Adipocyte (in vitro differentiated cells): ENCODE data around the gene PRKCH.

ENCODE experiments used
- DNase-seq: peaks from one replicate; pipeline ENCODE4 v3.0.0-alpha.2; 2015; ENCODE audit warnings: low read depth
- H3K27me3 ChIP-seq: replicated peaks from 2 replicates; pipeline ENCODE4 v1.7.0; 2013; ENCODE audit warnings: mild to moderate bottlenecking, low read length, moderate library complexity; ENCODE audit not compliant: control insufficient read depth, insufficient read depth
- H3K36me3 ChIP-seq: 2 replicates; pipeline ENCODE4 v1.7.0; 2013; ENCODE audit warnings: low read length, mild to moderate bottlenecking, moderate library complexity; ENCODE audit not compliant: control insufficient read depth, insufficient read depth, severe bottlenecking
- H3K4me1 ChIP-seq: 2 replicates; pipeline ENCODE4 v1.7.0; 2013; ENCODE audit warnings: mild to moderate bottlenecking, low read length, moderate library complexity; ENCODE audit not compliant: control insufficient read depth, insufficient read depth
- H3K4me3 ChIP-seq: 2 replicates; pipeline ENCODE4 v1.7.0; 2013; ENCODE audit warnings: mild to moderate bottlenecking, low read length, moderate library complexity
- H3K9ac ChIP-seq: 2 replicates; pipeline ENCODE4 v1.7.0; 2013; ENCODE audit warnings: mild to moderate bottlenecking, low read length, moderate library complexity
- H3K9me3 ChIP-seq: 2 replicates; pipeline ENCODE4 v1.7.0; 2013; ENCODE audit warnings: mild to moderate bottlenecking, low read length, moderate library complexity; ENCODE audit not compliant: control insufficient read depth

Gene PRKCH

DNA sequence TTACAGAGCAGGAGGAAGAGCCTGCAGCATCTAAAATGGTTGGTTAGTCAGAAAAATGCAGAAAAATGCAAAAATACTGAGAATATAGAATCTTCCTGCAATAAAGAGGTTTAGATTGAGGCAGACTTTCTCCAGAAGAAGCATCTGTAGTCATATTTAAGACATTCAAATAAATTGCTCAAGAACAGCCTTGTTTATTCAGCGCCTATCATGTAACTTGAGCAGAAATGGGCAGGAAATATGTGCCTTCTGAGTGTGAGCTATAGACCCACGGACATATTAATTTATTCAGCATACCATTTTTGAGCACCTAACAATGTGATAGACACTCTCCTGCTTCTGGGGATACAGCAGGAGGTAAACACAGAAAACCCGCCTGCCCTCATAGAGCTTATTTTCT is 272.0 kb downstream of the PRKCH start:
- peak; percentile 57 for DNase-seq
- H3K9ac ChIP-seq = no peak overlapping the region
- H3K9me3 ChIP-seq = no peaks in the 10 kb centered on the region
- H3K36me3 ChIP-seq = no peaks in the 10 kb centered on the region
- H3K4me1 ChIP-seq = peaks cover 33% of the 10 kb centered on the region
- no peaks in the 10 kb centered on the region for H3K27me3 ChIP-seq
- no peak overlapping the region for H3K4me3 ChIP-seq

DNA sequence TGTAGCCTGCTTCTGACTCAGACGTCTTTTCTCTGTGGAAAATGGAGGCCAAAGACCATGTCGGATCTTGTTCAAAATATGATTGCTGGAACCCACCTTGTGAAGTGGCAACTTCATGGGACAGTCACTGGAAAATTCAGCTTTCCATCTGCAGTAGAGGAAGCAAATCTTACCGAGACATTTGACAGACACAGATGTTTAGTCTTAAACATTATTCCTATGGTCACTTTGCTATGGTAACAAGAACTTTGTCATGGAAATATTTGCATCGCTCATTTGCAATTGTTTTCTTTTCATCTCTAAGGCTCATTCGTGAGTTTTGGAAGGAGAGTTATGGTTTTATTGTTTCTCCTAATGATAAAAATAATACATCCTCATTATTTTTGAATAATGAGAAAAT is 275.6 kb downstream of the PRKCH start:
- H3K9ac ChIP-seq = no peak overlapping the region
- H3K36me3 ChIP-seq = no peaks in the 10 kb centered on the region
- no peaks in the 10 kb centered on the region for H3K27me3 ChIP-seq
- H3K4me3 ChIP-seq = no peak overlapping the region
- H3K4me1 ChIP-seq = peaks cover 34% of the 10 kb centered on the region
- DNase-seq = no peak
- no peaks in the 10 kb centered on the region for H3K9me3 ChIP-seq

DNA sequence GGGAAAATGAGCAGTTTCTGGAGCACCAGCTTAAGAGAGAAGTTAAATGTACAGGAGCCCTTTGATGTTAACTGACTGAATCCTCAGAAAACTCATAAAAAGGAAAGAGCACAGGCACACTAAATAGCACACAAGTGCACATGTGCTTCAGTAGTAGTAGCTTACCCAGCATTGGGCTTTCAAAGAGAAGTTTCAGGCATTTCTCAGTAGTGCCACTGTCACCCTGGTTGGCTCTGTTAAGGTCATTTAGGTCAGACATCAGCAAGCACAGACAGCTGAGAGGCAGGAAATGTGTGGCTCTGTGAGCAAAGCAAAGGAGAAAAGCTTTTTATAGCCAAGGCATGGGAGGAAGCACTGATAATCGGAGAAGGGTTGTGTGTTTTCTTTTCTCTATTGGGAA is 277.6 kb downstream of the PRKCH start:
- no peaks in the 10 kb centered on the region for H3K36me3 ChIP-seq
- no peak overlapping the region for H3K9ac ChIP-seq
- H3K9me3 ChIP-seq = no peaks in the 10 kb centered on the region
- no peak overlapping the region for H3K4me3 ChIP-seq
- no peak for DNase-seq
- H3K4me1 ChIP-seq = peaks cover 53% of the 10 kb centered on the region
- H3K27me3 ChIP-seq = no peaks in the 10 kb centered on the region

DNA sequence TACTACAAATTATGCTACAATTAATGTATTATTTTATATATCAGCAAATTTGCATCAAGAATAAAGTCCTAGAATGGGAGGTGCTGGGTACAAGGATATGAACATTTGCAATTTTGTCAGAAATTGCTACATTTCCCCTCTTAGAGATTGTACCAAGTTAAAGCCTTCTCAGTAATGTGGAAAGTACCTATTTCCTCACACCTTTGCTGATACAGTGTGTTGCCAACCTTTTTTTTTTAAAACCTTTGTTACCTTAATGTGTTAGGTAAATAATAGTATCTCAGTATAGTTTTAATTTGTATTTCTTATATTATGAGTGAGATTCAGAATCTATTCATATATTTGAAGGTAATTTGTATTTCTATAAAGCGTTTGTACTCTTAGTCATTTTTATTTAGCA is 278.6 kb downstream of the PRKCH start:
- no peaks in the 10 kb centered on the region for H3K9me3 ChIP-seq

More for the DNA sequence above, 278.6 kb downstream of the PRKCH start:
- Histone ChIP-seq H3K9ac (no peak overlapping the region), H3K27me3 (no peaks in the 10 kb centered on the region), H3K4me3 (no peak overlapping the region), H3K36me3 (no peaks in the 10 kb centered on the region), H3K4me1 (peaks cover 50% of the 10 kb centered on the region)
- DNase-seq = no peak
